Measurements from ENCODE around the gene CDH23. TPM values are rescaled to one million over a fixed set of nuclear protein-coding genes. Genes with fewer than 3 reads are reported as not detected.

Gene CDH23
- total RNA-seq, 1 experiment from 2014 or later, result 0.34 TPM

GRCh38 chr10:71615538-71616329 lies 219.0 kb downstream of the CDH23 start:
- H3K27ac Mint-ChIP-seq (ENCODE audit: unreplicated experiment), result no peak overlapping the region
- CTCF ChIA-PET, result no interaction called here
- POLR2A ChIA-PET, result no interaction called here

GRCh38 chr10:71616817-71617654 lies 220.3 kb downstream of the CDH23 start:
- H3K4me1 ChIP-seq, result peaks cover 24% of the 10 kb centered on the region
- Mint-ChIP-seq H3K27me3 (ENCODE audit: insufficient read depth, unreplicated experiment) (peaks cover 3% of the 10 kb centered on the region), H3K4me1 (ENCODE audit: low read depth, unreplicated experiment) (peaks cover 16% of the 10 kb centered on the region), H3K4me3 (ENCODE audit: unreplicated experiment) (no peak overlapping the region), H3K36me3 (ENCODE audit: insufficient read depth, unreplicated experiment) (no peaks in the 10 kb centered on the region), H3K27ac (ENCODE audit: unreplicated experiment) (no peak overlapping the region), H3K9me3 (ENCODE audit: unreplicated experiment) (no peaks in the 10 kb centered on the region)
- H3K27me3 ChIP-seq (replicated peaks; ENCODE audit: control insufficient read depth, insufficient read depth, low read length), result no peaks in the 10 kb centered on the region
- H3K36me3 ChIP-seq (ENCODE audit: control insufficient read depth, insufficient read depth, low read length), result no peaks in the 10 kb centered on the region
- peaks cover 5% of the 10 kb centered on the region; the same call in 1 of the 2 replicates for H3K9me3 ChIP-seq
- no peak for TF ChIP-seq CTCF (IDR thresholded peaks at IDR 0.05; ENCODE audit: insufficient read depth in 1 of 2, low read depth in 1 of 2, low read length in 1 of 2, severe bottlenecking in 1 of 2, unreplicated experiment in 1 of 2)
- DNase-seq, result no peak
- no peak overlapping the region for H3K4me3 ChIP-seq (ENCODE audit: low read depth, low read length)
- CTCF ChIA-PET, result no interaction called here
- intact Hi-C loops (cut with micrococcal nuclease; ENCODE audit: unreplicated experiment), result no loop called here
- POLR2A ChIA-PET, result no interaction called here
- no TSS peak for BruUV-seq (replicated peaks)

More at GRCh38 chr10:71615538-71616329, 219.0 kb downstream of the CDH23 start:
- Mint-ChIP-seq H3K4me3 (ENCODE audit: unreplicated experiment) (no peak overlapping the region), H3K27me3 (ENCODE audit: insufficient read depth, unreplicated experiment) (peaks cover 3% of the 10 kb centered on the region), H3K4me1 (ENCODE audit: low read depth, unreplicated experiment) (peaks cover 3% of the 10 kb centered on the region), H3K9me3 (ENCODE audit: unreplicated experiment) (no peaks in the 10 kb centered on the region), H3K36me3 (ENCODE audit: insufficient read depth, unreplicated experiment) (no peaks in the 10 kb centered on the region)
- intact Hi-C loops (cut with micrococcal nuclease; ENCODE audit: unreplicated experiment), result no loop called here
- Histone ChIP-seq H3K4me1 (peaks cover 14% of the 10 kb centered on the region; the same call in 1 of the 2 replicates), H3K36me3 (ENCODE audit: control insufficient read depth, insufficient read depth, low read length) (no peaks in the 10 kb centered on the region), H3K4me3 (ENCODE audit: low read depth, low read length) (no peak overlapping the region), H3K27me3 (replicated peaks; ENCODE audit: control insufficient read depth, insufficient read depth, low read length) (no peaks in the 10 kb centered on the region), H3K9me3 (peaks cover 5% of the 10 kb centered on the region; the same call in 1 of the 2 replicates)
- no TSS peak for BruUV-seq (replicated peaks)
- TF ChIP-seq CTCF (IDR thresholded peaks at IDR 0.05; ENCODE audit: insufficient read depth in 1 of 2, low read depth in 1 of 2, low read length in 1 of 2, severe bottlenecking in 1 of 2, unreplicated experiment in 1 of 2), result no peak
- no peak for DNase-seq

- intact Hi-C loops (cut with micrococcal nuclease; ENCODE audit: unreplicated experiment), result no loop called here
- ChIA-PET CTCF (no interaction called here), POLR2A (no interaction called here)
- Mint-ChIP-seq H3K4me3 (ENCODE audit: unreplicated experiment) (no peak overlapping the region), H3K27ac (ENCODE audit: unreplicated experiment) (no peak overlapping the region), H3K27me3 (ENCODE audit: insufficient read depth, unreplicated experiment) (peaks cover 3% of the 10 kb centered on the region), H3K36me3 (ENCODE audit: insufficient read depth, unreplicated experiment) (no peaks in the 10 kb centered on the region), H3K9me3 (ENCODE audit: unreplicated experiment) (no peaks in the 10 kb centered on the region), H3K4me1 (ENCODE audit: low read depth, unreplicated experiment) (peaks cover 27% of the 10 kb centered on the region)
- peaks cover 5% of the 10 kb centered on the region; the same call in 1 of the 2 replicates for H3K9me3 ChIP-seq
- no peak overlapping the region for H3K4me3 ChIP-seq (ENCODE audit: low read depth, low read length)
- H3K27me3 ChIP-seq (replicated peaks; ENCODE audit: control insufficient read depth, insufficient read depth, low read length), result no peaks in the 10 kb centered on the region
- H3K36me3 ChIP-seq (ENCODE audit: control insufficient read depth, insufficient read depth, low read length), result no peaks in the 10 kb centered on the region
- no peak for TF ChIP-seq CTCF (IDR thresholded peaks at IDR 0.05; ENCODE audit: insufficient read depth in 1 of 2, low read depth in 1 of 2, low read length in 1 of 2, severe bottlenecking in 1 of 2, unreplicated experiment in 1 of 2)
- no TSS peak for BruUV-seq (replicated peaks)
- DNase-seq, result no peak
- peaks cover 30% of the 10 kb centered on the region for H3K4me1 ChIP-seq
Observed at GRCh38 chr10:71618176-71618575, 221.5 kb downstream of the CDH23 start.

All from Caco-2 (cell line).